ENCODE results near the gene SAP30BP. TPM values are rescaled to one million over a fixed set of nuclear protein-coding genes. Genes with fewer than 3 reads are reported as not detected.

SAP30BP gene
- total RNA-seq, 1 experiment from 2014 or later = 89.7 TPM

DNA sequence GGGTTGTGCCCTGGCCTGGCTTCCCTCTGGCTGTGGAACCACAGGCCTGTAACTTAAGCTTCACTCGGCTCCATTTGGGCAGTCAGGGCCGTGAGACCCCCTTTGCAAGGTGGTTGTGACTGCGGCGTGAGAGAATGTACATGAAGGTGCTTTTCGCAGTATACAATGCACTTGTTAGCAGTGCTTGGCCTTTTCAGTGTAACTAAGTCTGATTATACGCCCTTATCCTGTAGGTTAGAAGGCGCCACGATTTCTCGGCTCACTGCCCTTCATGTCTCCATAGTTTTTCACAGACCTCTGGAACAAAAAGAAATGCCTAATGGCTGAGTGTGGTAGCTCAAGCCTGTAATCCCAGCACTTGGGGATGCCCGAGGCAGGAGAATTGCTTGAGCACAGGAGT, 13.3 kb downstream of the SAP30BP start:
- H2BK12ac ChIP-seq (ENCODE audit: insufficient read length, low read depth, low read length) = no peak overlapping the region
- H3K27ac Mint-ChIP-seq = no peak overlapping the region; a peak in 1 of 7 replicates
- H3K79me2 ChIP-seq (ENCODE audit: insufficient read depth, low read length) = peaks cover 1% of the 10 kb centered on the region; the same call in 1 of the 2 replicates
- H3K23ac ChIP-seq (ENCODE audit: insufficient read length, low read depth, low read length) = no peak overlapping the region
- H3K14ac ChIP-seq (ENCODE audit: insufficient read depth, low read length) = no peak overlapping the region
- TF ChIP-seq, protein P1, sequence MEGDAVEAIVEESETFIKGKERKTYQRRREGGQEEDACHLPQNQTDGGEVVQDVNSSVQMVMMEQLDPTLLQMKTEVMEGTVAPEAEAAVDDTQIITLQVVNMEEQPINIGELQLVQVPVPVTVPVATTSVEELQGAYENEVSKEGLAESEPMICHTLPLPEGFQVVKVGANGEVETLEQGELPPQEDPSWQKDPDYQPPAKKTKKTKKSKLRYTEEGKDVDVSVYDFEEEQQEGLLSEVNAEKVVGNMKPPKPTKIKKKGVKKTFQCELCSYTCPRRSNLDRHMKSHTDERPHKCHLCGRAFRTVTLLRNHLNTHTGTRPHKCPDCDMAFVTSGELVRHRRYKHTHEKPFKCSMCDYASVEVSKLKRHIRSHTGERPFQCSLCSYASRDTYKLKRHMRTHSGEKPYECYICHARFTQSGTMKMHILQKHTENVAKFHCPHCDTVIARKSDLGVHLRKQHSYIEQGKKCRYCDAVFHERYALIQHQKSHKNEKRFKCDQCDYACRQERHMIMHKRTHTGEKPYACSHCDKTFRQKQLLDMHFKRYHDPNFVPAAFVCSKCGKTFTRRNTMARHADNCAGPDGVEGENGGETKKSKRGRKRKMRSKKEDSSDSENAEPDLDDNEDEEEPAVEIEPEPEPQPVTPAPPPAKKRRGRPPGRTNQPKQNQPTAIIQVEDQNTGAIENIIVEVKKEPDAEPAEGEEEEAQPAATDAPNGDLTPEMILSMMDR (conservative IDR thresholded peaks at IDR 0.05) = no peak
- no peaks in the 10 kb centered on the region for H4K20me1 ChIP-seq (ENCODE audit: control insufficient read depth, insufficient read depth, insufficient read length)
- H4K8ac ChIP-seq (replicated peaks; ENCODE audit: insufficient read length, low read depth, low read length) = no peak overlapping the region
- no peaks in the 10 kb centered on the region for H3K4me1 ChIP-seq (ENCODE audit: insufficient read depth, low read length)
- no peak overlapping the region for H3K56ac ChIP-seq (ENCODE audit: insufficient read length, low read depth, low read length)
- H2BK120ac ChIP-seq (ENCODE audit: low read depth, low read length, poor library complexity, severe bottlenecking) = no peak overlapping the region
- H4K5ac ChIP-seq (ENCODE audit: insufficient read length, low read depth, low read length) = no peak overlapping the region
- no peak overlapping the region for H3K4me2 ChIP-seq (ENCODE audit: insufficient read depth, insufficient read length, low read length)
- H3K4me1 Mint-ChIP-seq = no peaks in the 10 kb centered on the region
- H3K9me3 ChIP-seq (ENCODE audit: control insufficient read depth, low read depth, low read length) = no peaks in the 10 kb centered on the region
- H3T11ph ChIP-seq (ENCODE audit: low read length) = no peak overlapping the region
- H2BK5ac ChIP-seq (ENCODE audit: insufficient read length, low read length) = no peak overlapping the region
- H3K4me3 Mint-ChIP-seq = no peak overlapping the region
- H2AK5ac ChIP-seq (ENCODE audit: insufficient read length, low read length) = no peak overlapping the region
- H3K9ac ChIP-seq (ENCODE audit: extremely low read depth, insufficient read length, low read length) = no peak overlapping the region
- no peak overlapping the region for H3K27ac ChIP-seq (ENCODE audit: insufficient read length, low read depth, low read length)
- no peaks in the 10 kb centered on the region for H3K27me3 Mint-ChIP-seq (ENCODE audit: low read depth)
- no peak for DNase-seq
- no CpG with 5 or more reads among the region's 10 CpGs for WGBS (ENCODE audit: extremely low coverage, insufficient read length, low lambda C conversion rate)
- H3K18ac ChIP-seq (ENCODE audit: insufficient read length, low read depth, low read length) = no peak overlapping the region
- H2AFZ ChIP-seq (ENCODE audit: low read length) = no peak overlapping the region
- no peak overlapping the region for H4K91ac ChIP-seq (ENCODE audit: insufficient read length, low read depth, low read length)
- H2BK20ac ChIP-seq (ENCODE audit: low read depth, low read length, poor library complexity, severe bottlenecking) = no peak overlapping the region
- no peak overlapping the region for H2BK15ac ChIP-seq (ENCODE audit: low read depth, low read length)
- no peak overlapping the region for H3K4ac ChIP-seq (ENCODE audit: low read depth, low read length)
- H3K36me3 Mint-ChIP-seq (ENCODE audit: insufficient read depth in 1 of 3, low read depth in 3 of 3) = peaks cover 3 to 35% (median 16%) of the 10 kb centered on the region in 3 experiments; a peak in 6 of 7 replicates
- peaks cover 2% of the 10 kb centered on the region for H3K79me1 ChIP-seq (ENCODE audit: insufficient read depth, low read depth, low read length, poor library complexity, severe bottlenecking)
- no peaks in the 10 kb centered on the region for H3K27me3 ChIP-seq (ENCODE audit: insufficient read depth, low read length)
- H3K23me2 ChIP-seq (ENCODE audit: insufficient read length, low read depth, low read length, poor library complexity, severe bottlenecking) = no peaks in the 10 kb centered on the region
- no peaks in the 10 kb centered on the region for H3K9me3 Mint-ChIP-seq

All from H9 (cell line).